Stimulated activated CD8-positive, alpha-beta memory T cell treated with anti-CD3 and anti-CD28 coated beads, Interleukin-7, amount 100 ng/mL, for 48 hours (primary cell): ENCODE measurements around the gene POGZ.

Experiments
- DNase-seq, 2 donors: peaks; one replicate each; pipeline ENCODE4 v3.0.0-alpha.2; 2020; ENCODE audit warnings: low read depth in 1 of 2; ENCODE audit errors: extremely low read depth in 1 of 2

Gene POGZ

DNA sequence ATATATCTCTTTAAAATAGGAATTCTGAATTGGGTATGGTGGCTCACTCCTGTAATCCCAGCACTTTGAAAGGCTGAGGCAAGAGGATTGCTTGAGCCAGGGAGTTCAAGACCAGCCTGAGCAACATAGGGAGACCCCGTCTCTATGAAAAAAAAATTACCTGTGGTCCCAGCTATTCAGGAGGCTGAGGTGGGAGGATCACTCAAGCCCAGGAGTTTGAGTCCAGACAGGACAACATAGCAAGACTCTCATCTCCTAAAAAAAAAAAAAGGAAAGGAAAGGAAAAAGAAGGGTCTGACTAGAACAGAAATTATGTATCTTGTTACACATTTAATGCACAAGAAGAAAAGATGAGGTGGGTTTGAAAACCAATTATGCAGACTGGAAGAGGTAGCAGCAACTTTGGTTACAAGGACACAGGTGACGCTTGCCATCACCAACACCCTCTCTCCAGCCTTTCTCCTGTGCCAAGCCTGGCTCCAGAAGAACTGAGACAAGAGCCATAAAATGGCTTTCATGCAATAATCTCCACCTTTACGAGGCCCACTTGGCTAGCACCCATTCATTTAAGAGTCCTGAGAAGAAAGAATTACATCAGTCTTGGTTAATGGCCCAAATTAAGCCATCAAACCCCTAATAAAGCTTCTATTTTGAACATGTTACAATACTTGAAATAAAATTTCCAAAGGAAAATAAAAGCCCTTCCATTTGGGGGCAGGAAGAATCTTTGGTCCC, 82.0 kb downstream of the POGZ start:
- no peak for DNase-seq

DNA sequence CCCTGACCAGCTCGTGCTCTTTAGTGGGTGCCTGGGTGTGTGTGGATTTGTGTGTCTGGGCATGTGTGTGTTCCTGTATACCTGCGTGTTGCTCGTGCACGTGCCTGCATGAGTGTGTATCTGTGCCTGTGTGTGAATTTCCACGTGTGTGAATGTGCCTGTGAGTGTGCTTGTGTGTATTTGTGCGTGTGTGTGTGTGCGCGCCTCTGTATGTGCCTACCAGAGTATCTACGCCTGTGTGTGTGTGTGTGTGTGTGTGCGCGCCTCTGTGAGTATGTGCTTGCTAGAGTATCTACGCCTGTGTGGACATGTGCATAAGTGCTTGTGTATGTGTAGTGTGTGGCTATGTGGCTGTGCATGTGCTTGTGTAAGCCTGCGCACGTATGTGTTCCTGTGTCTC, 86.1 kb downstream of the POGZ start:
- DNase-seq, result no peak

DNA sequence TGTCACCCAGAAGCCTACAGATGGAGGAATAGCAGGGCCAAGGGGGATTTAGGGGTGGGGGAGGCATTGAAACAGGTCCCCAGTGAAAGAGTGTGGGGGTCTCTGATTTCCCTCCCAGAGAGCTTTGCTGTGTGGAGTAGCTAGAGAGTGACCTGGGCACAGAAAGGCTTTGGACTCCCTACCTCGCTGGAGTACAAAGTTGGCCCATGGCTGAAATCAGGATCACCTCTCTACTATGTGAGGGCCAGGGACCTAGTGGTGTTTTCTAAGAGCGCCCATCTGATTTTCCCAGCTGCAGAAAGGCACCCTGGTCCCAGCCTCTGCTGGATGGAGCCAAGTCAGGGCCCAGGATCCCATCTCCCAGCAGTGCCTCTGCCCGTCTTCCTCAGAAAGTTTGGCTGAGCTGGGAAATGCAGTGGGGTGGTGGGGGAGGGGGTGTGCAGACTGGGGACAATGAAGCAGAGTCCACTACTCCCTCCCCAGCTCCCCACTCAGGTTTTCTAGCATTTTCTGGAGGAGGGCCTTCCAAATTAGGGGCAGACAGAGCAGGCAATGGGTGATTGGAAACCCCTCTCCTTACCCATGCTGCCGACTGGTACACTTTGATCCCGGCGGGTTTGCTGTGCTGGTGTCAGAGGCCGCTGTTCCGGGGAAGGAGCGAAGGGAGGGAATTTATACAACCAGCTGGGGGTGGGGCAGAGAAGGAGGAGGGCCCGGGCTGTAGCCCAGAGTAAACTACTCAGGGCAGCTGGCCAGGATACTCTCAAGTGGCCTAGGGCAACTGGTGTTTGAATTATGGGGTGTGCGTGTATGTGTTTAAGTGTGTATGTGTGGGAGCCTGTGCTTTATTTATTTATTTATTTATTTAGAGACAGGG, 87.0 kb downstream of the POGZ start, which contains the start of gene SELENBP1:
Gene SELENBP1, minus strand, starts transcription at position 648 of the 877 bp plus-strand sequence. Its CDS starts 64 bp downstream, at position 584.
- no peak for DNase-seq

DNA sequence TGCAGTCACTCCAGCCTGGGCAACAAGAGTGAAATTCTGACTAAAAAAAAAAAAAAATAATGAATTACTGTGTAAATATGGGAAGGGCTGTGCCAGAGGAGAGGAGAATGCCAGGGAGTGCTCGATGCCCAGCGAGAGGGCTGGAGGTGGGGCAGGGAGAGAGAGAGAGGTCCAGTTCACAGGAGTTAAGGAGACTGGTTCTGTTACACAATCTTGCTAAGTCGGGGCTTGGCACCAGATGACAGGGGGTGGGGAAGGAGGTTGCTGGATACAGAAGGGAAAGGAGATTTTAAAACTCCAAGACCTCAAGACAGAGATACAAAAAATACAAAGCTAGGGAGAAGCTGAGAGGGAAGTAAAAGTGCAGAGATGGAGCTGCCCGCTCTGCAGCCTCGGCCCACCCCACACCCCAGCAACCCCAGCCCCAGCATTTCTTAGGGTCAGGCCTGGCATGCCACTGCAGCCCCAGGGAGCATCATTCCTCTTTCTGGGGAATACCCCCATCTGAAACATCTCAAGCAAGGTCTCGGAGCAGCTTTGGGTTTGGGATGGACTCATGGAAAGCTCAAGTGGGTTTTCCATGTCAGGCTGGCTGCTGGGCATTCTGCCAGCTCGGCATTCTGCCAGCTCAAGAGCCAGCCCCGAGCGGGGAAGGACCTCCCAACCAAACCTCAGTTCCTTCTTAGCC, 87.8 kb downstream of the POGZ start:
- DNase-seq, result no peak

DNA sequence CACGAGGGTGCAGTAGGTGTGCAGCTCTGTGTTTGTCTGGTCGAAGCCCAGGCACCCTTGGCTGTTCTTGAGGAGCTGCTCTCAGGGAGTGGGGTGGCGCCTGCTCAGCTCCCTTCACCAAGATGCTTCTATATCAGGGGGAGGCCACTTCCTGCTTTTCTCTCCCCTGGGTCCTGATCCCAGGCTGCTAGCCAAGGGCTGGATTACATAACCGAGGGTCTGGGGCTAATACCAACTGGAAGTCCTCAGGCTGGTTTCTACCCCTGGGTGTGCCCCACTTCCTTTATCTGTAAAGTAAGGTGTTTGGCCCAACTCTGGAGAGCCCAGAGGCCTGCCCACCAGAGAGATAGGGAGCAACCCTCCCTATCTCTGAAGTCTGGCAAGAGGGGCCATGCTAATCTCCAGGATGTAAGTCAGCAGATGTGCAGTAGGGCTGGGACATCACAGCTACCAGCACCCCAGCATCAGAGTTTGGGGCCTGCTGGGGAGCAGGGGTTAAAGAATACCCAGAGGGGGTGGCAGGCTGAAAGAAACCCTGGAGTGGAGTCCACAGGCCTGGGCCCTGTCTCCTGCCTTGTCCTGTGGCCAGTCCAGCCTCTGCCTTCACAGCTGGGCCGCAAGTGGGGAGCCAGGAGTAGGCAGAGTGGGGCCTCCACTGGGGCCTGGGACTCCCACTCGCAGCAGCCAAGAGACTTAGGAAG, 88.9 kb downstream of the POGZ start:
- no peak for DNase-seq

DNA sequence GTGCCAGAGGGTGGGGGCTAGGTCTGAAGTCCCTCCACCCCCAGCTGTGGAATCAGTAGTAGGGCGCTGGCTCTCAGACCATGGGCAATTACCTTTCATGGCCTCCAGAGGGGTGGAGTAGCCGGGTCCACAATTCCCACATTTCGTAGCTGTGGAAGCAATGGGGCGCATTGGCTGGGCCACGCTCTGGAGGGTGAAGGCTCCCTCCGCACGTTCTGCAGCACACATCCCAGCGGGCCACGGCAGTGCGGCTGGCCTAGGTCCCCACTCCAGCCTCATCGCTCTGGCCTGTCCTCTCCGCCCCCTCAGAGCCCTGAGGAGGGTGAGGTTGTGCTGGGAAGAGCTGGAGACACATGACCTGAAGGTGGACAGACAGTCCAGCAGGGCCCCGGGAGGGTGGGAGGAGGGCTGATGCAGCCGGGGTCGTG, 89.7 kb downstream of the POGZ start:
- no peak for DNase-seq

DNA sequence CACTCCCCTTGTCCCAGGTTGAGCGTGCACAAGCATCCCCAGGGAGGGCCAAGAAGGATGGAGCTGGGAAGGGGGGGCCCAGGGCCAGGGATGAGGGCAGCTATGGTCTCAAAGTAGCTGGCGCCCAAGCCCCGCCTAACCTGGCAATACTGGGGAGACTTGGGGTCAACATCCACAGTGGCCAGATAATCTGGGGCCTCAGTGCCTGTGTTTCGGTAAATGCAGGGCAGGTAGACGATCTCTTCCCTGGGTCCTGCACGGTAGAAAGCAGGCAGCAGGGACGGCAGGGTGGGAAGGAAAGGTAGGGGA, 90.0 kb downstream of the POGZ start:
- DNase-seq, result no peak

DNA sequence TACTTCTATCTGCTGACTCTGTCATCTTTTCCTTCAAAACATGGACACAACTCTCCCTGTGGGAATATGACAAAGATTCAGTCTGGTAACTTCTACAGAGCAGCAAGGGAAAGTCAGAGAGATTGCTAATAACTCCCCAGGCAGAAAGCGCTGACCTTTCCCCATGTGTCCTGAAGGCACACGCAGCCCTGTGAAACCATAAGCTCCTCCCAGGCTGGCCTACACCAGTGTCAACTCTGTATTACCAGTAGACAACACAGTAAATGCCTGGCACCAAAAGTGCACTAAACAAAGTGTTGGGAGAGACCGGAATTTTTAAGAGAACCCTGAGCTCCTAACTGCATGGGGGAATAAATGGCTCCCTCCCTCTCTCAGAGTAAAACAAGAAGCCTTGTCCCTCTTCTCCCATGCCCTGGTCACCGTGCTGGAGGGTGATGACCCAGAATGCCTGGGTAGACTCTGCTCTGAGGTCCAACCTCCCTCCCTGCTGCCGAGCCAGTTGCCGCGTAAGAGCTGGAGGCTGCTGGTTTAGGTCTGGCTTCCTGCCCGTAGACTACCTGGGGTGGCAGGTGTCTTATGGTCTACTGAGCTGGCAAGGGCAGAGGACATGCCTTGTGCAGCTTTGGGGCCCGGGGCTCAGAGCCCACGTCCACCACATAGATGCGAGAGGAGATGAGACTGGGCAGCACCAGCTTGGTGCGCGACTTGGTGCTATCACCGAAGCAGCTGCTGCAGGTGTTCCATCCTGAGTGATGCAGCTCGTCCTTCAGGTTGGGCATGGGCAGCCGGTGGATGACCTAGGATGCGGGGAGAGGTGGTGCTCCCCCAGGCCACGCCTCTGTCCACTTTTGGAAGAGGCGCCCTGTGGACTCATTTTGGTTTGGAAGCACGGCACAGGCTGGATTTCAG, 90.6 kb downstream of the POGZ start:
- DNase-seq, result no peak

DNA sequence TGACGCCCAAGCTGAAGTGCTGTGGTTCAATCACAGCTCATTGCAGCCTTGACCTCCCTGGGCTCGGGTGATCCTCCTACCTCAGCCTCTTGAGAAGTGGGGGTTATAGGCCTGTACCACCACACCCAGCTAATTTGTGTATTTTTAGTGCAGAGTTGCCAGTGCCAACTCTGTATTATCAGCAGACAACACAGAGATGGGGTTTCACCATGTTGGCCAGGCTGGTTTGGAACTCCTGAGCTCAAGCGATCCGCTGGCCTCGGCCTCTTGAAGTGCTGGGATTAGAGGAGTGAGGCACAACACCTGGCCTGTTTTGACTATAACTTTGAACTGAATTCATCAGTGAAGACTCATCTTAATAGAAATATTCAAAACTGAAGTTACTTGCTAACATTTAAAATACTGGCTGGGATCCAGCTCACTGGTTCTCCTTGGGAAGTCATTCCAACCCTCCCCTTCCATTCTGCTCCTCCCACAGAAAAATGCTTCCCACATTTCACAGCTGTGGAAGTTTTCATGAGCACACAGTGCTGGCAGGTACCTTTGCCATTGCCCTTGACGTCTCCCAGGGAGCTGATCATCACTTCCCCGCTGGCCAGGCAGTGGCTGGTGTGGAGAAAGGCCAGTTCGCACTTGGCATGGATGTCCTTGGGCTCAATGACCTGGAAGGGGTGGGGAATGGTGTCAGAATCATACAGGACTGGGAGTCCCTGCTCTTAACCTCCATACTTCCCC, 91.5 kb downstream of the POGZ start:
- DNase-seq, result no peak

DNA sequence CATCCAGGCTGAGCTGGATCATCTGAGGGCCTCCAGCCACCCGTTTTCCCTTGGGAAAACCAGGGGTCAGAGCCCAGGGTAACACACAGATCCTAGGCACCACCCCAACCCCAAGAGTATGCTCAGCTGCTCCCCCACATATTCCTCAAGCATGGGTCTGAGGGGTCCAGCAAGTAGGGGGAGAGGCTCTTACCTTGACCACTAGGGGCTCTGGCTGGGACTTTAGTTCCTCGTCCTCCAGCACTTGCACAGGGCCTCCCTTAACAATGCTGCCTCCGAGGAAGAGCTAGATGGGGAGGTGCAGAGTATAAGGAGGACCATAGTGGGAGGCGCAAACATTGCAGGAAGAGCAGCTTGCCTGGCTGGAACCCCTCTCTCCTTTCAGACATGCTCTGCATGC, 94.3 kb downstream of the POGZ start:
- DNase-seq, result no peak

DNA sequence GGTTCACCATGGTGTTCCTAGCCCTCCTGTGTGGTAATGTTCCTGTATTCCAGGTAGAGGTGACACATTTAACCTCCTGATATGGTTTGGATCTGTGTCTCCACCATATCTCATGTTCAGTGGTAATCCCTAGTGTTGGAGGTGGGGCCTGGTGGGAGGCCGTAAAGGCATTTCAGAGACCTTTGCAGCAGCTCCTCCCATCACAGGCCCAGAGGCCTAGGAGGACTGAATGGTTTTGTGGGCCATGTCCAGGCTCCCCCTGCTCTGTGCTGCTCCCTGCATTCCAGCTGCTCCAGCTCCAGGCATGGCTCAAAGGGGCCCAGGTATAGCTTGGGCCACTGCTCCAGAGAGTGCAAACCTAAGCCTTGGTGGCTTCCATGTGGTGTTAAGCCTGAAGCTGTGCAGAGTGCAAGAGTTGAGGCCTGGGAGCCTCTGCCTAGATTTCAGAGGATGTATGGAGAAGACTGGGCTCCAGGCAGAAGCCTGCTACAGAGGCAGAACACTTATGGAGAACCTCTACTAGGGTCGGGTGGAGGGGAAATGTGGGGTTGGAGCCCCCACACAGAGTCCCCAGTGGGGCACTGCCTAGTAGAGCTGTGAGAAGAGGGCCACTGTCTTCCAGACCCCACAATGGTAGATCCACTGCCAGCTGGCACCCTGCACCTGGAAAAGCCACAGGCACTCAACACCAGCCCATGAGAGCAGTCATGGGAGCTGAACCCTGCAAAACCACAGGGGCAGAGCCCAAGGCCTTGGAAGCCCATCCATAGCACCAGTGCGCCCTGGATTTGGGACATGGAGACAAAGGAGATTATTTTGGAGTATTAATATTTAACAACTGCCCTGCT, 96.8 kb downstream of the POGZ start:
- no peak for DNase-seq

DNA sequence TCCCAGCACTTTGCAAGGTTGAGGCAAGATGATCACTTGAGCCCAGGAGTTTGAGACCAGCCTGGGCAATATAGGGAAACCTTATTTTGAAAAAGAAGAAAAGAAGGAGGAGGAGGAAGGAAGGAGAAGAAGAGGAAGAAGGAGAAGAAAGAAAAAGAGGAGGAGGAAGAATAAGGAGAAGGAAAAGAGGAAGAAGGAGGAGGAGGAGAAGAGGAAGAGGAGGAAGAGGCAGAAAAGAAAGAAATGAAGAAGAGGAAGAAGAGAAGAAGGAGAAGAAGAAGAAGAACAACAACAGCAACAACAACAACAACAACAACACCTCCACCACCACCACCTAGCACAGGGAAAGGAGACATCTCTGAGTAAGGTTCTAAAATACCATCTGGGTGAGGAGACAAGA, 97.4 kb downstream of the POGZ start:
- no peak for DNase-seq

DNA sequence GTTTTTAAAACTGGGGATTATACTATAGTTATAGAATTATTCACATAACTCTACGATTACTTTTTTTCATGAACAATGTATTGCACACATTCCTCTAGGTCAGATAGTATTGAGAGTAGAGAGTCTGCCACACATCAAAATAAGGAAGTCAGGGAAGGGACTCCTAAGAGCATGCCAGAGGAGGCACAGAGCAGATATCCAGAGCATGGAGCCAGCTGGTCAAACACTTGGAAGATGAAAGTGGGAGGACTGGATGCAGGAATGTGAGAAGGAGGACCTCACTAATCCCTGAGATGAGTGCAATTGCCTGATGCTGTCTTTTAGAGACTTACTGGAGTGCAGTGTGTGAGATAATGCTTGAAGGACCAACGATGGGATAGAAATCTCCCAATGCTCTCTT, 102.6 kb downstream of the POGZ start:
- DNase-seq, result no peak
